GM18873 (cell line): ENCODE measurements around the gene IL4.
A peak's percentile ranks its signal among the peaks of the same experiment; 100 is the strongest.

ENCODE experiments used
- ATAC-seq: cut with Tn5 transposase; IDR thresholded peaks from one replicate; pipeline ENCODE4 v1.9.1; 2021; ENCODE audit warnings: mild to moderate bottlenecking, moderate library complexity, moderate number of reproducible peaks; ENCODE audit not compliant: unreplicated experiment, low FRiP score

Gene IL4

DNA sequence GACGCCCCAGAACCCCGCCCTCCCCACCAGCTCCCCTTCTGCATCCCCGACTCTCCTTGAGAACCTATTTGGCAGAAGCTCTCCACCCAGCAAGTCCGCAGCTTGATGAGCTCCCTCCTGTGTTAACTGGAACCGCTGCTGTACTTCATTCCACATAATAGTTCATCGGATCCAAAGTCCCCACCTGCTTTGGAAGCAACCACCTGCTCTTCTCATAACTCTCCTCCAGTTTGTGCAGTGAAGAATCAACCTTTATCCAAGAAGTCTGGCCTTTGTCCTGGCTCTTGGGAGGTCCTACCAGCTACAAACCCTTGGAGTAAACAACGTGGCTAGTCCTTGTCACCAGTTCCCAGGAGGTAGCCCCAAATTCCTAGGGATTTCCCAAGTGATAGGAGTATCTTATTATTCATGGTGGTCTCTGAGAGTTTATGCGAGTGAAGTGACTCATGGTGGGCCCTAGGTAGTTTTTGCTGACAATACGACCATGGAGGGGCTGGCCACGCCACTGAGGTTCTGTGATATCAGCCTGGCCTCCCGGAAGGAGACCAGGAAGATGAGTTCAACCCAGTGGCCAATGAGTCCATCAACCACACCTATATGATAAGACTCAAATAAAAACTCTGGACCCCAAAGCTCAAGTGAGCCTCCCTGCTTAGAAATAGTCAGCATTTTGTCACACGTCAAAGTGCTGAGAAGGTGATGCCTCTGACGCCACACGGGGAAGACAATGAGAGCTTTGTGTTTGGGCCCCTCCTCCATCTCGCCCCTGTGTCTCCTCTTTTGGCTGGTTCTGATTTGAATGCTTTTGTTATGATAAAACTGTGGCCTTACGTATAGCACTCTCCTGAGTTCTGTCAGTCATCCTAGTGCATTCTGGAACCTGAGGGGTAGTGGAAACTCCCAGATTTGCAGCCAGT, 3.6 kb upstream of the IL4 start:
- ATAC-seq, result no peak

- ATAC-seq, result no peak
Observed at GRCh38 chr5:132671000-132671399, 2.8 kb upstream of the IL4 start.

DNA sequence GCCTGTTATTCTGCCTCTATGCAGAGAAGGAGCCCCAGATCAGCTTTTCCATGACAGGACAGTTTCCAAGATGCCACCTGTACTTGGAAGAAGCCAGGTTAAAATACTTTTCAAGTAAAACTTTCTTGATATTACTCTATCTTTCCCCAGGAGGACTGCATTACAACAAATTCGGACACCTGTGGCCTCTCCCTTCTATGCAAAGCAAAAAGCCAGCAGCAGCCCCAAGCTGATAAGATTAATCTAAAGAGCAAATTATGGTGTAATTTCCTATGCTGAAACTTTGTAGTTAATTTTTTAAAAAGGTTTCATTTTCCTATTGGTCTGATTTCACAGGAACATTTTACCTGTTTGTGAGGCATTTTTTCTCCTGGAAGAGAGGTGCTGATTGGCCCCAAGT, 301 bp upstream of the IL4 start:
- ATAC-seq, result no peak

DNA sequence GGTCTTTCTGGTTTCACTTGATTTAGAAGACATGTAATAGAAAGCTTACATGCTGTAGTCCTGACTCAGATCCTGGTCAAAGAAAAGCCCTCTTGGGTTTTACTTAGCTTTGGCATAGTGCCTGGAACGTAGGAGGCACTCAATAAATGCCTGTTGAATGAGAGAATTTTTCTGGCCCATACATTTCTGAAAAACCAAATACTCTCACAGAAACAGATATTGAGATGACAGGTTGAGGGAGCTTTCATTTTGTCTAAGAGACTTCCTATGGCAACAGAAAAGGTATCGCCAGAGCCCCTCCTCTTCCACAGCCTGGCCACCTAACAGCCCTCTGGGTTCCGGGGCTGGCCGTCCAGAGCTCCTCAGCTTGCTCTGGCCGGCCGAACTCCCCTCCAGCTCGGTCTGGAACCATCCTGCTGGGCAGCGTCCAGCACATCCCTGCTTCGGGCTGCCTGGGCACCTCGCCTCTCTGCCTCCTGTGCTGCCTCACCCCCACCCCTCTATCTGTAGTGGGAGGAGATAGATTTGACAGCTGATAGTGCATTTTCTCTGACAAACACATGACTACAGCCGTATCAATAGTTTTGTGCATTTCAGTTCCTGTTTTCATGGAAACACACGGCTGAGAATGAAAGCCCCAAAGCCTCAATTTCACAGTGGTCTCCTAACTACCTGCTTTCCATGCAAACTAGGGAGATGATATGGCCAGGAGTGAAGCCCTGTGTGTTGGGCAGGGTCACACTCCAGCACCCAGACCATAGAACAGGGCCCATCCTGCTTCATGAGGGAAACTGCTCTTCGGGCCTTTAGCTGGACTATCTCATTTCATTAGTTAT, 1.1 kb downstream of the IL4 start:
- peak; percentile 70 for ATAC-seq

DNA sequence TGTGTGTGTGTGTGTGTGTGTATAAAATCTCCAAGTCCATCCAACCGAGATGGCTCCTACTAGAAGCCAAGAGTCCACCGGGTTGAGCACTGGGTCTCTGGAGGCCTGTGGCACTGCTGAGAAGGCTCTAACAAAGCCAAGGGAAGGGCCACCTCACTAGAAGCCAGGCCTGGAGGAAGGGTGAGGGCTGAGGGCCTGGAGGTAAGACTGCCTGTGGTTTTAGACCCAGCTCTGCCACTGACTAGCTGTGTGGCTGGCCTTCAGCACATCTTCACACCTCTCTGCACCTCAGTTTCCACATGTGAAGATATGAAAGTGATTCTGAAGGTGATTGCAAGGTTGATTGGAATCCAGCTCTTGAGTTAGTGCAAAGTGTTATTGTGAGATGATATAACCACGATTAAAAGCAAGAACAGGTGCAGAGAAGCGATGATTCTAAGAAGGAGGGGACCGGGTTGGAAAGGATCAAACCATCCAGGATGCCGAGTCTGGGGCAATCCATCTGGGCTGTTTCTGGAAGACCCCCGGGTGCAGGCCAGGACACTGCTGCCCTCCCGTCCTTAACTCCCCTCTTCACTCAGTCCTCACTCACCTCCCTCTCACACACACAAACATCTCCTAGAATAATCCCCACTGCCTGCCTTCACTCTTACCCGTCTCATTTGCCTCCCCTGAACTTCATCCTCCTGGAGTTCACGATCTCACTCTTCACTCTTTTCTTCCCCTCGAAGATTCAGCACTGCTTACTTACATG, 2.3 kb downstream of the IL4 start:
- ATAC-seq, result no peak

- no peak for ATAC-seq
Observed at GRCh38 chr5:132677191-132677590, 3.4 kb downstream of the IL4 start.

- ATAC-seq, result no peak
Observed at GRCh38 chr5:132677682-132678400, 4.1 kb downstream of the IL4 start.

- no peak for ATAC-seq
Observed at GRCh38 chr5:132678735-132679134, 4.9 kb downstream of the IL4 start.

DNA sequence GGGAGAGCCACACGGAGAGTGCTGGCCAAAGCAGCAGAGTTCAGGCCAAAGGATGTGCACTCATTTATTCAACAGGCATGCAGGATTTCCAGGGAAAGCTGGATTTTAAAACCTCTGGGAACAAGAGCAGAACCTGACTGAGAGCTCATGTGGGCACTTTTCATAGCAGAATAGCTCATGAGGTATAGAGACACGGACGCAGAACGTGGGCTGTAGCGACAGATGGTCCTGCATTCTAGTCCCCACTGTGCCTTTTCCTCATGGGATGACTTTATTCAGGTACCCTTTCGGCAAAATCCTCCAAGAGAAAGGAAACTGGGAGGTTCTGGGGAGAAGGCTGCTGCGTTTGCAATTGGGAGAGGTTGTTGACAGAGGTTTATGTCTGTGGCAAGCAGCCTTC, 5.4 kb downstream of the IL4 start:
- no peak for ATAC-seq

- no peak for ATAC-seq
Observed at GRCh38 chr5:132679717-132680380, 6.1 kb downstream of the IL4 start.

DNA sequence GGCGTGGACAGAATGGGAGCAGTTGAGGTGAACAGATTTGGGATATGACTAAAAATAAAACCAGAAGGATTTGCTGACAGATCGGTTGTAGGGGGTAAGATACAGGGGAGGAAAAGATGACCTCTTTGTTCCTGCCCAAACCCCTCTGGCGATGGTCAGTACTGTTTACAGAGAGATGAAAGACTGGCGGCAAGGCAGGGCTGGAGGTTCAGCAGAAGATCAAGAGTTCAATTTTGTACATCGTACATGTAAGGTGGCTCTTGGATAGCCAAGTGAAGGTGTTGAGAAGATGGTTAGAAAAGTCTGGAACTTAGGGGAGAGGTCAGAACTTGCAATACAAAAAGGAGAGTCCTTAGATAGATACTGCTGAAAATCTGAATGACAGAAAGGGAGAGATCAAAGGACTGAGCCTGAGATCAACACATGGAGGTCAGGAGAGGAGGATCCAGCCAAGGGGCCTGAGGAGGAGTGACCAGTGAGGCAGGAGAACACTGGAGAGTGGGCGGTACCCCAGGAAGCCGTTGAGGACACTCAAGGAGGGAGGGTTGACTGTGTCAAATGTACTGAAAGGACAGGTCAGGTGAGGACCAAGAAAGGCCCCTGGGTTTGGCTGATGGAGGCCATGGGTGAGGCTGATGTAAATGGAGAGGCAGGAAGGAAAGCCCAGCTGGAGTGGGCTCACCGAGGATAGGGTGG, 7.1 kb downstream of the IL4 start:
- no peak for ATAC-seq

DNA sequence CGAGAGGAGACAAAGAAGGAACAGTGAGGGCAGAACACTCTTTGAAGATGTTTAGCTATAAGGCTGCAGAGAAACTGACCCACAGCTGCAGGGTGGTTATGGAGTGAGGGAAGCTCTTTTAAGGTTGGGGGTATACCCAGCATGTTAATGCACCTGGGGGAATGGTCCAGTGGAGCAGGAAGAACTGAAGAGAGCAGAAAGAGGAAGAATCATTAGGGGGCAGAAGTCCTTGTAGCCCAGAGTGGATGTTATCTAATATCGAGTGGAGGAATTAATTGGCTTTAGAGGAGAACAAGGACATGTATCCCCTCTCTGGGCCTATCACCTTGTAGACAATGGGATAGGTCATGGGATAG, 7.7 kb downstream of the IL4 start:
- ATAC-seq, result no peak

DNA sequence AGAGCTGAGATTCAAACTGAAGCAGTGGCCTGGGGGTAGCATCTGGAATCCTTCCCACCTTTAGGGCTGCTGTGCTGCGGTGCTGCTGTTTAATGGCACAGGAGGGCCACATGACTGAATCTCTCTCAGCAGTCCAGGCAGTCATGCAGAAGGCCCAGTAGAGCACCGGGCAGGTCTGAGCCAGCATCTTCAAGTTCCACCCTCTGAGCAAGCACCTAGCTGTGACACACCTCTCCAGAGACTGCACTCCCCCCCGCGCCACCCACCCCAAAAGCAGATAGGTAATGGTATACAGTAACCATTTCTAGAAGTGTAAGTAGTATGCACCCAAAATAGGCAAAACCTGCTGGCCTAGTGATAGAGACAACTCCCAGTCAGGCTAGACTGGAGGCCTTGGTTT, 8.2 kb downstream of the IL4 start:
- no peak for ATAC-seq

DNA sequence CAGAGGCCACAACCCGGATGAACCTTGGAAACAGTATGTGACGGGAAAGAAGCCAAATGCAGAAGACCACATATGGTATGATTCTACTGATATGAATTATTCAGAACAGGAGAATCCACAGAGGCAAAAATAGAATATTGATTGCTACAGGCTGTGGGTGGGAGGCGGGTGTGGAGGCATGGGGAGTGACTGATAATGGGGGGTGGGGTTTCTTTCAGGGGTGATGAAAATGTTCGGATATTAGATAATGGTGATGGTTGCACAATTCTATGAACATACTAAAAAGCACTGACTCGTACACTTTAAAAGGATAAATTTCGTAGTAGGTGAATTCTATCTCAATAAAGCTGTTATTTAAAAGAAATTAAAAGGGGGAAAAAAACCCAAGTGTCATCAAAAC, 10.7 kb downstream of the IL4 start:
- ATAC-seq, result no peak

- no peak for ATAC-seq
Observed at GRCh38 chr5:132684922-132685720, 11.3 kb downstream of the IL4 start.

DNA sequence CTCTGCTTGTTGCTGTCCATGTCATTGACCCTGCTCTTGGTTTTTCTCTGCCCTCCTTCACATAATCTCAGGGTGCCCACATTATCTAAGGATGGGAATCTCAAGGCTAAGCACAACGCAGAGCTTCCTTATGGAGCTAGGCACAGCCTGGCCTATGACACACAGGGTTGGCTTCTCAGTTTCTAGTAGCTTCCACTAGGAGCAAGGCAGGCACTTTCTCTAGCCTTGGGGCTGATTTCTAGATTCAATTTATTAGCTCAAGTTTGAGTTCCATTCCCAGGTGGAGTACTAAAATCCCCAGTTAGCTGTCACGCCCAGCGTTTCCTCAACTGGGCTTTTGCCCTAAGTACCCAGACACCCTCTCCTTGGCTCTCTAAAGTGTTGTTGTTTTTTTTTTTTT, 12.4 kb downstream of the IL4 start:
- no peak for ATAC-seq

DNA sequence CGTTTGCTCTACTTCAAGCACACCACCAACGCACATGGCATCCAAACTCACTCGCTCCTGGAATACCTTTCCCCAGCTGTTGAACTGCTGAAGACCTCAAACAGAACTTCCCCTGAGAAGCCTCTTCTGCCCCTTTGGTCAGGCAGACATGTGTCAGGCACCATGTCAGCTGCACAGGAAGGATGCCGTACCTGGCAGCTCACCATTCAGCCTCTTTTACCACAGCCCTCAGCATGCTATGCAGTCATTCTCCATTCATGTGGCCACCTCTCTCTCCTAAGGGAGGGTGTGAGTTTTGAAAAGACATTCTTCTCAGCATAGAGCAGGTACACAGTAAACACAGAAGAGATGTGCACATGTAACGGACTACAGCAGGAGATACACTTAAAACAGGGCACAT, 14.2 kb downstream of the IL4 start:
- no peak for ATAC-seq

- ATAC-seq, result no peak
Observed at GRCh38 chr5:132688536-132689339, 14.9 kb downstream of the IL4 start.
